HL-60 (cell line): Measurements from ENCODE around the gene WDR37.

ENCODE experiments used
- DNase-seq, 2 experiments: peaks; one replicate each; pipeline ENCODE4 v3.0.0-alpha.2; 2010 to 2020; ENCODE audit warnings: low read depth in 1 of 2, low spot score in 1 of 2
- H3K27ac ChIP-seq: fragments of 250-450 bp; sonication (Bioruptor Pico); replicated peaks from 2 replicates; pipeline ENCODE4 v1.5.1; 2020; ENCODE audit warnings: mild to moderate bottlenecking, moderate library complexity
- H3K27me3 ChIP-seq: fragments of 250-450 bp; sonication (Bioruptor Pico); 2 replicates; pipeline ENCODE4 v1.5.1; 2021; ENCODE audit warnings: mild to moderate bottlenecking, moderate library complexity; ENCODE audit not compliant: insufficient read depth, poor library complexity, severe bottlenecking
- H3K4me3 ChIP-seq: replicated peaks from 2 replicates; pipeline ENCODE4 v1.5.1; 2011; ENCODE audit warnings: mild to moderate bottlenecking, control low read depth, low read length; ENCODE audit not compliant: insufficient read depth
- GABPA ChIP-seq: IDR thresholded peaks from 2 replicates; pipeline ENCODE4 v1.6.1; 2012; ENCODE audit warnings: low read depth
- POLR2AphosphoS5 ChIP-seq: IDR thresholded peaks from 2 replicates; pipeline ENCODE4 v1.6.1; 2012; ENCODE audit warnings: low read depth
- SPI1 ChIP-seq: IDR thresholded peaks from 2 replicates; pipeline ENCODE4 v1.6.1; 2012; ENCODE audit warnings: low read depth, mild to moderate bottlenecking, borderline replicate concordance
- TF ChIP-seq, protein P1 (sequence below): IDR thresholded peaks from one replicate; pipeline ENCODE4 v1.5.1; 2011; ENCODE audit warnings: low read length, control low read depth, inconsistent platforms; ENCODE audit not compliant: insufficient read depth
- TF ChIP-seq, protein P2 (sequence below): IDR thresholded peaks from 2 replicates; pipeline ENCODE4 v1.6.1; 2012; ENCODE audit warnings: low read depth; ENCODE audit not compliant: insufficient replicate concordance

Gene WDR37

DNA sequence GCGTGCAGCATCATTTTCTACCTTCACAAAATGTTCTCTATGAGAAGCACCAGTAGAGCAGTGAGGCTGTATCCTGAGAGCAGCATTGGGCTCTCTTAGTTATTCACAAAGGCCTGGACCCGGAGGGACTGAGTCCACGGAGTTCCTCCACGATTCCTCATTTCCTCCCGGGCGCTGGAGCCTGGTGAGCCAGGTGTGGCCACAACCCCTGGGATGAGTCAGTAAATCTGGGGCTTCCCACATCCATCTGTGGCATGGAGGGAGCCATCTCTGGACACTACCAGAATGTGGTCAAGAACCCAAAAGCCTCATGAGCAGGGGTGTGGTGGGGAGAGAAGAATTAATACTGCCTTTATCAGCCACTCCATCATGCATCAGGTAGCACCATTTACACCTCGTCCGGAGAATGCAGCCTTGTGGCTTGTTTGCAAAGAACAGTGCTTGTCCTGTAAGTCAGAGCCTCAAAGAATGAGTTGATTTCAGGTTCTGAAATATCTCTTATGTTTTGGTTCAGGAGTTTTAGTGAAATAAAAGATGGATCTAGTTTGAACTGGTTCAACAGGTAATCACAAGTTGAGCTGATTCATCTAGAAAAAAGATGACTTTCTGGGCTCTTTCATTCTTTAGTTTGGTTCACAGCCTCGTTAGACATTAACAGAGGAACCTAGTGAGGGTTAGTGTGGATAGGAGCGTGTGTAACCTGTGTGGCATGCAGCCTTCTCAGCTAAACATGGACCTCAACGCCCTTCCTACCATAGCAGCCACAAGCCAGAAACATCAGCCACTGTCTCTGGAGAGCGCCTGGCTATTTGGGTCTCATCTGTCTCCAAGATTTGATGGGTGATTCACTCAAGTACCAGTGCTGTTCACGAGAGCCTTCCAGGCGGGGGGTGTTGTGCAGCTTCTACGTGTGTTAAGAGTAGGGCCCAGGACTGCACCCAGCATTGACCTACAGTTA lies 95.2 kb downstream of the WDR37 start:
- no peak overlapping the region for H3K27ac ChIP-seq
- TF ChIP-seq GABPA = no peak
- no peak for TF ChIP-seq SPI1
- no peak for DNase-seq
- no peak overlapping the region for H3K4me3 ChIP-seq
- H3K27me3 ChIP-seq = no peaks in the 10 kb centered on the region

DNA sequence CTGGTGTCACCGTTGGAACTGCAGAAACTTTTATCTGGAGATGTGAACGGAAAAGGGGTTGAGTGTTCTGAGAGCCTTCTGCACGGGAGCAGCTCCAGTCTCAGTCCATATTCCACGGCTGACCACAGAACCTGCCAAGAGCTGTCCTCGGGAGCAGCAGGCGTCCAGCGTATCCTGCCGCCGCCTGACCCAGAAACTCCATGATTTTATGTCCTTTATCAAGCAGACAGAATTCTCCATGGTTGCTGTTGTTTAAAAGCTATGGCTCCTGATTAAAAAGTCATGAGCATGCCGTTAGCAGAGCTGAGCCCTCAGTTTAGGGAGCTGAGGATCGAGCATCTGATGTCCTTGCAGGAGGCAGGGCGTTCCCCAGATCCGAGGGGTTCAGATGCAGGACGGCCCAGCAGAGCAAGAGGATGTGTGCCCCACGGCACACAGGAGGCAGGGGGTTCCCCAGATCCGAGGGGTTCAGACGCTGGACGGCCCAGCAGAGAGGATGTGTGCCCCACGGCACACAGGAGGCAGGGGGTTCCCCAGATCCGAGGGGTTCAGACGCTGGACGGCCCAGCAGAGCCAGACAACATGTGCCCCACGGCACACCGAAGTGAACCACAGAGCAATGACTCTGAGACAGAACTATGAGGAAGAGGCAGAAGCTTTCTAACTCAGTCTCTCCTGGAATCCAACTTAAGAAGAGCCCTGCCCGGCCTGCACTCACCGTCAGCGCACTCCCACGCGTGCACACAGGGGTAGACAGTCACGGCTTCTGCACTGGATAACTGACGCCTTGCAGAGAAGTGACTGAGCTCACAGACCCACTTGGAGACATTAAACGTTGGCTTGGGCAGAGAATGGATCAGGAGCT lies 96.4 kb downstream of the WDR37 start:
- DNase-seq = no peak
- Histone ChIP-seq H3K4me3 (no peak overlapping the region), H3K27ac (no peak overlapping the region), H3K27me3 (no peaks in the 10 kb centered on the region)
- TF ChIP-seq, protein P1, sequence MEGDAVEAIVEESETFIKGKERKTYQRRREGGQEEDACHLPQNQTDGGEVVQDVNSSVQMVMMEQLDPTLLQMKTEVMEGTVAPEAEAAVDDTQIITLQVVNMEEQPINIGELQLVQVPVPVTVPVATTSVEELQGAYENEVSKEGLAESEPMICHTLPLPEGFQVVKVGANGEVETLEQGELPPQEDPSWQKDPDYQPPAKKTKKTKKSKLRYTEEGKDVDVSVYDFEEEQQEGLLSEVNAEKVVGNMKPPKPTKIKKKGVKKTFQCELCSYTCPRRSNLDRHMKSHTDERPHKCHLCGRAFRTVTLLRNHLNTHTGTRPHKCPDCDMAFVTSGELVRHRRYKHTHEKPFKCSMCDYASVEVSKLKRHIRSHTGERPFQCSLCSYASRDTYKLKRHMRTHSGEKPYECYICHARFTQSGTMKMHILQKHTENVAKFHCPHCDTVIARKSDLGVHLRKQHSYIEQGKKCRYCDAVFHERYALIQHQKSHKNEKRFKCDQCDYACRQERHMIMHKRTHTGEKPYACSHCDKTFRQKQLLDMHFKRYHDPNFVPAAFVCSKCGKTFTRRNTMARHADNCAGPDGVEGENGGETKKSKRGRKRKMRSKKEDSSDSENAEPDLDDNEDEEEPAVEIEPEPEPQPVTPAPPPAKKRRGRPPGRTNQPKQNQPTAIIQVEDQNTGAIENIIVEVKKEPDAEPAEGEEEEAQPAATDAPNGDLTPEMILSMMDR = no peak
- TF ChIP-seq SPI1 (no peak), POLR2AphosphoS5 (no peak), GABPA (no peak)
- TF ChIP-seq, protein P2, sequence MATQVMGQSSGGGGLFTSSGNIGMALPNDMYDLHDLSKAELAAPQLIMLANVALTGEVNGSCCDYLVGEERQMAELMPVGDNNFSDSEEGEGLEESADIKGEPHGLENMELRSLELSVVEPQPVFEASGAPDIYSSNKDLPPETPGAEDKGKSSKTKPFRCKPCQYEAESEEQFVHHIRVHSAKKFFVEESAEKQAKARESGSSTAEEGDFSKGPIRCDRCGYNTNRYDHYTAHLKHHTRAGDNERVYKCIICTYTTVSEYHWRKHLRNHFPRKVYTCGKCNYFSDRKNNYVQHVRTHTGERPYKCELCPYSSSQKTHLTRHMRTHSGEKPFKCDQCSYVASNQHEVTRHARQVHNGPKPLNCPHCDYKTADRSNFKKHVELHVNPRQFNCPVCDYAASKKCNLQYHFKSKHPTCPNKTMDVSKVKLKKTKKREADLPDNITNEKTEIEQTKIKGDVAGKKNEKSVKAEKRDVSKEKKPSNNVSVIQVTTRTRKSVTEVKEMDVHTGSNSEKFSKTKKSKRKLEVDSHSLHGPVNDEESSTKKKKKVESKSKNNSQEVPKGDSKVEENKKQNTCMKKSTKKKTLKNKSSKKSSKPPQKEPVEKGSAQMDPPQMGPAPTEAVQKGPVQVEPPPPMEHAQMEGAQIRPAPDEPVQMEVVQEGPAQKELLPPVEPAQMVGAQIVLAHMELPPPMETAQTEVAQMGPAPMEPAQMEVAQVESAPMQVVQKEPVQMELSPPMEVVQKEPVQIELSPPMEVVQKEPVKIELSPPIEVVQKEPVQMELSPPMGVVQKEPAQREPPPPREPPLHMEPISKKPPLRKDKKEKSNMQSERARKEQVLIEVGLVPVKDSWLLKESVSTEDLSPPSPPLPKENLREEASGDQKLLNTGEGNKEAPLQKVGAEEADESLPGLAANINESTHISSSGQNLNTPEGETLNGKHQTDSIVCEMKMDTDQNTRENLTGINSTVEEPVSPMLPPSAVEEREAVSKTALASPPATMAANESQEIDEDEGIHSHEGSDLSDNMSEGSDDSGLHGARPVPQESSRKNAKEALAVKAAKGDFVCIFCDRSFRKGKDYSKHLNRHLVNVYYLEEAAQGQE = no peak

DNA sequence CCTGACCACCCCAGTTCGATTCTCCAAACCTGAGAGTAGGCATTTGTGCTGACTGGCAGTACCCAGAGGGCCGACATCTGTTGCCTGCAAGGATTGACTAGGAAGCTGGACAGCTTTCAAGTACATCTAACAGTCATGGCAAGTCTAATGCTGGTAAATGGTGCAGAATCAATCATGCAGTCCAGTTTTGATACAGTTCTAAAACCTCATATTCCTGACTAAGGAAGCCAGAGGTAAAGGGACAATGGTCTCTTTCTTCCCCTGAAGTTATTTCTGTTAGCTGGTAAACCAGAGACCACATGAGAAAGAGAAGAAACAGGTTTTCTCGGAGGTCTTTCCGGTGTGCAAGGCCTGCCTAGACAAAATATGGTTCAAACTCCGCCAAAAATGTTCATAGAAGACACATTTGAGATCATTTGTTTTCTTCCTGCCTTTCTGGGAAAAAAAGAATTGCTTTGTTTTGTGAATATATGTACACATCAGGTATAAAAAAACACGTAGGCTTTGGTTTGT lies 97.1 kb downstream of the WDR37 start:
- H3K4me3 ChIP-seq = no peak overlapping the region
- TF ChIP-seq SPI1 (no peak), POLR2AphosphoS5 (no peak), GABPA (no peak)
- TF ChIP-seq, protein P1 = no peak
- TF ChIP-seq, protein P2 = no peak
- no peak overlapping the region for H3K27ac ChIP-seq
- H3K27me3 ChIP-seq = no peaks in the 10 kb centered on the region
- DNase-seq = no peak

DNA sequence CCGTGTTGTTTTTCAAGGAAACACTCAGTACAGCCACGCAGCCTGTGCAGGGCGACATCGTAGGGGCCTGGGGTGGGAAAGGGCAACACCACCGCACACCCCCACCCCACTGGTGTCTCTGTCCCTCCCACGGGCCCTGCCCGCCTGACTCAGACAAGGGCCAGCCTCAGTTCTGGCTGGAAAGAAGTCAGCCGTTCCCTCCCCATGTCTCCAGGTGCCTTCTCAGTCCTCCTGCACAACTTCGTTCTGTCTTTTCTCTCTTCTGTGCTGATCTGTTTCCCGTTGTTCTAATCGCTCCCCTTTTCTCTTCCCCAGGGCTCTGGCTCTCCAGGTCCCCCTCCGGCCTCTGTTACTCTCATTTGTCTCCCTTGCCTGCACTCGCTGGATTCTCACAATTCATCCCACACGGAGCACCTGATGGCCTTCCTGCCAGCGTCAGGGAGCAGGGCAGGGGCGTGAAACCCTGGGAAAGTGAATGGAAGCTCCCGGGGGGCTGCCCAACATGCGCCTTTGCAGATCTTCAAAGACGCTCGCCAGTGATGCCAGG lies 97.7 kb downstream of the WDR37 start:
- no peak overlapping the region for H3K4me3 ChIP-seq
- TF ChIP-seq, protein P1 = no peak
- TF ChIP-seq SPI1 (no peak), POLR2AphosphoS5 (no peak), GABPA (no peak)
- TF ChIP-seq, protein P2 = no peak
- H3K27ac ChIP-seq = no peak overlapping the region
- no peaks in the 10 kb centered on the region for H3K27me3 ChIP-seq
- no peak for DNase-seq
